Kidney epithelial cell (primary cell): ENCODE results near the gene PLAU. TPM values are rescaled to one million over a fixed set of nuclear protein-coding genes. Genes with fewer than 3 reads are reported as not detected.

Experiments
- DNase-seq: peaks from one replicate; pipeline ENCODE4 v3.0.0-alpha.2; 2010; ENCODE audit warnings: low read depth
- H3K27me3 ChIP-seq: 2 replicates; pipeline ENCODE4 v1.6.0; 2011; ENCODE audit warnings: low read length; ENCODE audit not compliant: control insufficient read depth, insufficient read depth
- H3K36me3 ChIP-seq: 2 replicates; pipeline ENCODE4 v1.5.1; 2011; ENCODE audit warnings: low read length; ENCODE audit not compliant: control insufficient read depth, insufficient read depth
- H3K4me3 ChIP-seq: 2 replicates; pipeline ENCODE4 v1.5.1; 2011; ENCODE audit warnings: low read depth, mild to moderate bottlenecking, control low read depth, low read length
- CTCF ChIP-seq: IDR thresholded peaks from 2 replicates; pipeline ENCODE4 v1.5.1; 2011; ENCODE audit warnings: mild to moderate bottlenecking, moderate library complexity, low read length, control low read depth, inconsistent platforms; ENCODE audit not compliant: insufficient read depth, poor library complexity, severe bottlenecking
- total RNA-seq: library from RNA; depleted of rRNA; stranded (reverse); fragments of >200 nt; gene quantifications from 2 replicates; pipeline ENCODE4 v1.2.3, GENCODE V29; 2015

The PLAU gene
- total RNA-seq, 1 donor from 2014 or later: 709 TPM

- no peaks in the 10 kb centered on the region for H3K27me3 ChIP-seq
- no peak for DNase-seq
- TF ChIP-seq CTCF: no peak
- no peak overlapping the region for H3K4me3 ChIP-seq
- H3K36me3 ChIP-seq: no peaks in the 10 kb centered on the region
Observed at GRCh38 chr10:73944356-73945100, 33.6 kb downstream of the PLAU start.

- Histone ChIP-seq H3K27me3 (no peaks in the 10 kb centered on the region), H3K36me3 (no peaks in the 10 kb centered on the region), H3K4me3 (no peak overlapping the region)
- no peak for TF ChIP-seq CTCF
- DNase-seq: no peak
Observed at GRCh38 chr10:73946253-73947145, 35.6 kb downstream of the PLAU start.

- no peak for DNase-seq
- Histone ChIP-seq H3K36me3 (no peaks in the 10 kb centered on the region), H3K27me3 (no peaks in the 10 kb centered on the region), H3K4me3 (no peak overlapping the region)
- no peak for TF ChIP-seq CTCF
Observed at GRCh38 chr10:73948947-73949633, 38.2 kb downstream of the PLAU start.

GRCh38 chr10:73950155-73950948 lies 39.4 kb downstream of the PLAU start:
- DNase-seq: no peak
- no peak for TF ChIP-seq CTCF
- H3K4me3 ChIP-seq: no peak overlapping the region
- no peaks in the 10 kb centered on the region for H3K27me3 ChIP-seq
- no peaks in the 10 kb centered on the region for H3K36me3 ChIP-seq

- Histone ChIP-seq H3K4me3 (no peak overlapping the region), H3K36me3 (no peaks in the 10 kb centered on the region), H3K27me3 (no peaks in the 10 kb centered on the region)
- no peak for TF ChIP-seq CTCF
- DNase-seq: no peak
Observed at GRCh38 chr10:73953665-73954064, 42.7 kb downstream of the PLAU start.
